OCI-LY1 (cell line): ENCODE results near the gene TMEM187.

Experiments used
- CTCF ChIP-seq: fragments of 200-600 bp; sonication (generic), shearing (Covaris generic); IDR thresholded peaks from 2 replicates; pipeline ENCODE4 v1.5.1; 2017; ENCODE audit warnings: mild to moderate bottlenecking, antibody characterized with exemption, low read length, moderate library complexity, mixed read lengths
- EZH2 ChIP-seq: fragments of 200-600 bp; sonication (generic), shearing (Covaris generic); IDR thresholded peaks from 2 replicates; pipeline ENCODE4 v1.8.0; 2017; ENCODE audit warnings: borderline replicate concordance, mixed run types, mild to moderate bottlenecking, antibody characterized with exemption, low read length, moderate library complexity, mixed read lengths

GRCh38 chrX:154006947-154007346 lies 34.4 kb downstream of the TMEM187 start:
- no peak for TF ChIP-seq CTCF
- TF ChIP-seq EZH2: no peak
